GM23248 (cell line): Measurements from ENCODE around the gene NCOA7. TPM values are rescaled to one million over a fixed set of nuclear protein-coding genes. Genes with fewer than 3 reads are reported as not detected.
"Not testable (repeated sequence)": the region's sequence is repeated elsewhere in the genome, so short reads cannot be mapped to it uniquely, and the experiment has no call there.

Source experiments
- DNase-seq: peaks from one replicate; pipeline ENCODE4 v3.0.0-alpha.2; 2015
- H2AFZ ChIP-seq: fragments of 200-600 bp; sonication (generic); 2 replicates; pipeline ENCODE4 v1.6.1; 2016; ENCODE audit warnings: antibody characterized with exemption
- H3F3A ChIP-seq: fragments of 200-600 bp; sonication (generic); 2 replicates; pipeline ENCODE4 v1.6.1; 2016; ENCODE audit warnings: mild to moderate bottlenecking, antibody characterized with exemption, mixed run types; ENCODE audit not compliant: insufficient read depth
- H3K27ac ChIP-seq: fragments of 200-600 bp; sonication (generic); 2 replicates; pipeline ENCODE4 v1.5.1; 2016; ENCODE audit warnings: mild to moderate bottlenecking
- H3K27me3 ChIP-seq: fragments of 200-600 bp; sonication (generic); replicated peaks from 2 replicates; pipeline ENCODE4 v1.6.1; 2016; ENCODE audit warnings: mild to moderate bottlenecking; ENCODE audit not compliant: insufficient read depth
- H3K36me3 ChIP-seq: fragments of 200-600 bp; sonication (generic); 2 replicates; pipeline ENCODE4 v1.6.1; 2016; ENCODE audit warnings: low read depth, mild to moderate bottlenecking
- H3K4me1 ChIP-seq: fragments of 200-600 bp; sonication (generic); 2 replicates; pipeline ENCODE4 v1.6.1; 2016; ENCODE audit warnings: mild to moderate bottlenecking; ENCODE audit not compliant: insufficient read depth
- H3K4me2 ChIP-seq: fragments of 200-600 bp; sonication (generic); one replicate; pipeline ENCODE4 v1.6.1; 2016; ENCODE audit warnings: mild to moderate bottlenecking; ENCODE audit not compliant: unreplicated experiment
- H3K4me3 ChIP-seq: fragments of 200-600 bp; sonication (generic); 2 replicates; pipeline ENCODE4 v1.5.1; 2016; ENCODE audit warnings: mild to moderate bottlenecking
- H3K79me2 ChIP-seq: fragments of 200-600 bp; sonication (generic); 2 replicates; pipeline ENCODE4 v1.6.1; 2016; ENCODE audit warnings: mild to moderate bottlenecking; ENCODE audit not compliant: insufficient read depth
- H3K9ac ChIP-seq: fragments of 200-600 bp; sonication (generic); 2 replicates; pipeline ENCODE4 v1.6.1; 2016; ENCODE audit warnings: mild to moderate bottlenecking
- H3K9me2 ChIP-seq: fragments of 200-600 bp; sonication (generic); 2 replicates; pipeline ENCODE4 v1.6.1; 2016; ENCODE audit warnings: mixed run types, mild to moderate bottlenecking, moderate library complexity; ENCODE audit not compliant: insufficient read depth
- H3K9me3 ChIP-seq: fragments of 200-600 bp; sonication (generic); one replicate; pipeline ENCODE4 v1.6.1; 2017; ENCODE audit warnings: low read depth
- H4K20me1 ChIP-seq: fragments of 200-600 bp; sonication (generic); 2 replicates; pipeline ENCODE4 v1.6.0; 2016; ENCODE audit not compliant: insufficient read depth
- EZH2 ChIP-seq: fragments of 200-600 bp; sonication (generic); IDR thresholded peaks from 2 replicates; pipeline ENCODE4 v1.6.1; 2018; ENCODE audit warnings: antibody characterized with exemption, mild to moderate bottlenecking; ENCODE audit not compliant: insufficient read depth, poor library complexity, severe bottlenecking
- EZH2phosphoT487 ChIP-seq: fragments of 200-600 bp; sonication (generic); IDR thresholded peaks from 2 replicates; pipeline ENCODE4 v1.6.1; 2018; ENCODE audit warnings: antibody characterized with exemption, moderate library complexity, mild to moderate bottlenecking, low read depth; ENCODE audit not compliant: insufficient read depth
- WGBS, 2 experiments: methylation state at CpG; one replicate each; pipeline ENCODE4 v1.1.6; 2015 to 2017; ENCODE audit warnings: low lambda C conversion rate in 2 of 2, low coverage in 1 of 2; ENCODE audit errors: missing lambda C conversion rate in 2 of 2; 5-methylcytosine and 5-hydroxymethylcytosine counted together
- in situ Hi-C: fragments of 300-500 bp; cut with MboI; formaldehyde crosslinking; loops from 2 replicates; pipeline ENCODE4 v1.15.0; 2020
- polyA plus RNA-seq: library from polyadenylated mRNA; unstranded; fragments of >200 nt; fragmentation: Nextera tagmentation; extraction: Ambion mirVana; gene quantifications from 2 replicates; pipeline ENCODE4 v1.2.1, GENCODE V29; 2016
- total RNA-seq: library from RNA; depleted of rRNA; stranded (reverse); fragments of >200 nt; shearing (Covaris generic); gene quantifications from 2 replicates; pipeline ENCODE4 v1.2.3, GENCODE V29; 2014

The NCOA7 gene
- total and polyA plus RNA-seq, 2 experiments from 2014 or later = 9.5 to 10.2 TPM

GRCh38 chr6:125766641-125767040 lies 24.1 kb upstream of the NCOA7 start:
- no peaks in the 10 kb centered on the region for H3F3A ChIP-seq
- H3K4me1 ChIP-seq = no peaks in the 10 kb centered on the region
- in situ Hi-C loops = loop anchor here (25.0 kb wide), 2 partner anchors 604 to 904 kb away; partner anchors contain the start of gene TPD52L1
- H3K9me3 ChIP-seq = no peaks in the 10 kb centered on the region
- no peak overlapping the region for H2AFZ ChIP-seq
- H3K27ac ChIP-seq = no peak overlapping the region
- TF ChIP-seq EZH2phosphoT487 (no peak), EZH2 (no peak)
- H3K79me2 ChIP-seq = no peaks in the 10 kb centered on the region
- H3K9me2 ChIP-seq = no peaks in the 10 kb centered on the region
- H3K4me3 ChIP-seq = no peak overlapping the region
- no peaks in the 10 kb centered on the region for H3K36me3 ChIP-seq
- H3K27me3 ChIP-seq = peaks cover 45% of the 10 kb centered on the region
- no peak overlapping the region for H3K9ac ChIP-seq
- H3K4me2 ChIP-seq = no peak overlapping the region
- no peaks in the 10 kb centered on the region for H4K20me1 ChIP-seq
- DNase-seq = no peak
- WGBS, 2 experiments = 43 to 52% methylated on average over 4 of the region's 4 CpGs

DNA sequence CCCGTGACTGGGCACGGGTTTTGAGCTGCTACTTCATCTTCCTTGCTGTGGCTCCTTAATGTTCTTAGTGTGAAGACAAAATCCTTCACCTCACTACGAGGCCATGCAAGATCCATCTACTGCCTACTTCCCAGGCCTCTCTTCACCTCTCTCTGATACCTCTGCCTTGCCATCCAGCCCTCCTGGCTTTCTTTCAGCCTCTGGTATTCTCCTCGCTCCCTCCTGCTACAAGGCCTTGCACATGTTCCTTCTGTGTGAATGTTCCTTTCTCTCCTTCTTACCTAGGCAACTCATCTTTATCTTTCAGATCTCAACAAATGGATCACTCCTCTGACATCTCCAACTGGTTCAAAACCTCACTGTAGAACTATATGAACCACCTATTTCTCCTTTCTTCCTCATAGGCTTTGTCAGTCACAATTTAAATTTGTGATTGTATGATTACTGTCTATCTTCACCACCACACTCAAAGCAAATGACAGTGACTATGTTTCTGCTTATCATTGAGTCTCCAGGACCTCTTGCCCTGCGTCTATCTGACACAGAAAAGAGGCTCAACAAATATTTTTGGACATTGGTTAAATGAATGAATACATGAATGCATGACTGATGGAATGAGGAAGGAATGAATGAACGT lies 21.5 kb upstream of the NCOA7 start:
- H3K4me1 ChIP-seq = no peaks in the 10 kb centered on the region
- TF ChIP-seq EZH2phosphoT487 (no peak), EZH2 (no peak)
- H3K36me3 ChIP-seq = no peaks in the 10 kb centered on the region
- no peaks in the 10 kb centered on the region for H4K20me1 ChIP-seq
- DNase-seq = no peak
- H3K9me3 ChIP-seq = no peaks in the 10 kb centered on the region
- 40 to 43% methylated on average over 6 of the region's 6 CpGs for WGBS, 2 experiments
- H3K9me2 ChIP-seq = no peaks in the 10 kb centered on the region
- H3K4me2 ChIP-seq = no peak overlapping the region
- peaks cover 34% of the 10 kb centered on the region for H3K27me3 ChIP-seq
- in situ Hi-C loops = loop anchor here (25.0 kb wide), 2 partner anchors 607 to 907 kb away; partner anchors contain the start of gene TPD52L1
- no peaks in the 10 kb centered on the region for H3K79me2 ChIP-seq
- no peak overlapping the region for H3K9ac ChIP-seq
- H3K27ac ChIP-seq = no peak overlapping the region
- H3F3A ChIP-seq = no peaks in the 10 kb centered on the region
- H3K4me3 ChIP-seq = no peak overlapping the region
- H2AFZ ChIP-seq = no peak overlapping the region

GRCh38 chr6:125773387-125774341 lies 17.1 kb upstream of the NCOA7 start:
- no peaks in the 10 kb centered on the region for H3K9me3 ChIP-seq
- no peaks in the 10 kb centered on the region for H3F3A ChIP-seq
- no peak overlapping the region for H3K9ac ChIP-seq
- H3K4me1 ChIP-seq = no peaks in the 10 kb centered on the region
- in situ Hi-C loops = loop anchor here (25.0 kb wide), 2 partner anchors 611 to 911 kb away; partner anchors contain the start of gene TPD52L1
- no peak overlapping the region for H3K27ac ChIP-seq
- WGBS, 2 experiments = 15 to 27% methylated on average over 4 of the region's 4 CpGs
- no peak overlapping the region for H3K4me2 ChIP-seq
- H3K9me2 ChIP-seq = no peaks in the 10 kb centered on the region
- TF ChIP-seq EZH2phosphoT487 (no peak), EZH2 (no peak)
- no peak overlapping the region for H2AFZ ChIP-seq
- H4K20me1 ChIP-seq = no peaks in the 10 kb centered on the region
- no peak for DNase-seq
- H3K4me3 ChIP-seq = no peak overlapping the region
- no peaks in the 10 kb centered on the region for H3K36me3 ChIP-seq
- H3K79me2 ChIP-seq = no peaks in the 10 kb centered on the region
- H3K27me3 ChIP-seq = peaks cover 15% of the 10 kb centered on the region

- H2AFZ ChIP-seq, H3K9ac ChIP-seq, H3F3A ChIP-seq, in situ Hi-C loops, H3K79me2 ChIP-seq, H3K4me1 ChIP-seq, H3K36me3 ChIP-seq, H3K27ac ChIP-seq, DNase-seq, H3K9me2 ChIP-seq, H3K4me2 ChIP-seq, H3K9me3 ChIP-seq, H3K4me3 ChIP-seq, H4K20me1 ChIP-seq: not testable (repeated sequence)
- WGBS, 2 experiments = 52 to 55% methylated on average over 14 of the region's 14 CpGs
- peaks cover 15% of the 10 kb centered on the region for H3K27me3 ChIP-seq
Measured at GRCh38 chr6:125776107-125776826, 14.5 kb upstream of the NCOA7 start.
